ENCODE data around the gene KIF21A. TPM values are rescaled to one million over a fixed set of nuclear protein-coding genes. Genes with fewer than 3 reads are reported as not detected.
A peak's percentile ranks its signal among the peaks of the same experiment; 100 is the strongest.

KIF21A gene
- polyA plus RNA-seq, 1 of the 3 experiments (the other 2 are of a cell fraction), result 3.6 TPM

- Histone ChIP-seq H3K36me3 (replicated peaks in 1 of 2; ENCODE audit: control insufficient read depth in 1 of 2, insufficient read depth in 2 of 2, low read length in 1 of 2) (no peaks in the 10 kb centered on the region), H3K27me3 (ENCODE audit: insufficient read depth) (no peaks in the 10 kb centered on the region), H4K20me1 (ENCODE audit: insufficient read depth) (no peaks in the 10 kb centered on the region), H3K4me2 (no peak overlapping the region), H3K9ac (no peak overlapping the region), H2AFZ (ENCODE audit: low read depth) (no peak overlapping the region), H3K9me2 (no peaks in the 10 kb centered on the region), H3K27ac (ENCODE audit: low read depth in 2 of 2, low read length in 1 of 2) (peak overlapping the region in 1 of 2 experiments; percentile 96; a peak in 2 of 4 replicates), H3K9me3 (no peaks in the 10 kb centered on the region), H3K4me1 (ENCODE audit: control insufficient read depth in 1 of 2, insufficient read depth in 2 of 2, low read depth in 1 of 2, low read length in 1 of 2) (peaks cover 0 to 66% of the 10 kb centered on the region in 2 experiments; a peak in 2 of 4 replicates), H3F3A (replicated peaks; ENCODE audit: insufficient read depth) (no peaks in the 10 kb centered on the region), H3K79me2 (ENCODE audit: insufficient read depth) (no peaks in the 10 kb centered on the region), H3K4me3 (ENCODE audit: low read depth in 2 of 2, low read length in 1 of 2) (no peak overlapping the region)
- WGBS (ENCODE audit: low lambda C conversion rate), result 88% methylated on average over 1 of the region's 1 CpG
- DNase-seq, result no peak
- CTCF ChIA-PET, result interaction anchor here (1.1 to 1.8 kb wide), 5 partner anchors 8 to 74 kb away, joined by 4 to 6 read pairs (median 4); partner anchors contain the start of gene KIF21A
- POLR2A ChIA-PET, result no interaction called here
- TF ChIP-seq TAF1 (IDR thresholded peaks at IDR 0.05; ENCODE audit: borderline replicate concordance, low read depth, low read length), result no peak
- 0 out of 2 replicates have a peak, but pooled peaks have one; percentile 24 for TF ChIP-seq MXI1 (IDR thresholded peaks at IDR 0.05; ENCODE audit: low read depth, low read length)
- TF ChIP-seq POLR2AphosphoS5 (IDR thresholded peaks at IDR 0.05; ENCODE audit: low read depth, low read length), result no peak
These were observed 50.6 kb downstream of the KIF21A start for GRCh38 chr12:39392154-39392925.

- Histone ChIP-seq H3K27me3 (ENCODE audit: insufficient read depth) (no peaks in the 10 kb centered on the region), H3F3A (replicated peaks; ENCODE audit: insufficient read depth) (no peaks in the 10 kb centered on the region), H3K36me3 (replicated peaks in 1 of 2; ENCODE audit: control insufficient read depth in 1 of 2, insufficient read depth in 2 of 2, low read length in 1 of 2) (no peaks in the 10 kb centered on the region), H2AFZ (ENCODE audit: low read depth) (no peak overlapping the region), H3K27ac (ENCODE audit: low read depth in 2 of 2, low read length in 1 of 2) (peak overlapping the region in 1 of 2 experiments; percentile 99; a peak in 2 of 4 replicates), H4K20me1 (ENCODE audit: insufficient read depth) (no peaks in the 10 kb centered on the region), H3K9me2 (no peaks in the 10 kb centered on the region), H3K4me2 (no peak overlapping the region), H3K9me3 (no peaks in the 10 kb centered on the region), H3K4me1 (ENCODE audit: control insufficient read depth in 1 of 2, insufficient read depth in 2 of 2, low read depth in 1 of 2, low read length in 1 of 2) (peaks cover 0 to 56% of the 10 kb centered on the region in 2 experiments; a peak in 2 of 4 replicates), H3K4me3 (ENCODE audit: low read depth in 2 of 2, low read length in 1 of 2) (no peak overlapping the region), H3K9ac (no peak overlapping the region), H3K79me2 (ENCODE audit: insufficient read depth) (no peaks in the 10 kb centered on the region)
- ChIA-PET POLR2A (interaction anchor here (0.6 to 0.7 kb wide), 2 partner anchors 8 to 27 kb away, joined by 3 read pairs; no protein-coding TSS in a partner anchor), CTCF (interaction anchor here (0.6 to 1.8 kb wide), 4 partner anchors 52 to 160 kb away, joined by 3 to 4 read pairs (median 4); partner anchors contain the start of gene KIF21A)
- TF ChIP-seq RAD21 (IDR thresholded peaks at IDR 0.05; ENCODE audit: low read length) (no peak), SMC3 (IDR thresholded peaks at IDR 0.05; ENCODE audit: low read depth, low read length) (no peak), FOXM1 (IDR thresholded peaks at IDR 0.05; ENCODE audit: low read depth) (no peak), MXI1 (IDR thresholded peaks at IDR 0.05; ENCODE audit: low read depth, low read length) (no peak), YY1 (IDR thresholded peaks at IDR 0.05; ENCODE audit: low read depth) (no peak)
- DNase-seq, result no peak
These were observed 52.2 kb downstream of the KIF21A start for GRCh38 chr12:39390752-39391151.

- Histone ChIP-seq H3K4me1 (ENCODE audit: control insufficient read depth in 1 of 2, insufficient read depth in 2 of 2, low read depth in 1 of 2, low read length in 1 of 2) (peaks cover 0 to 53% of the 10 kb centered on the region in 2 experiments; a peak in 2 of 4 replicates), H4K20me1 (ENCODE audit: insufficient read depth) (no peaks in the 10 kb centered on the region), H3K79me2 (ENCODE audit: insufficient read depth) (no peaks in the 10 kb centered on the region; the same call in 1 of the 2 replicates), H3K27ac (ENCODE audit: low read depth in 2 of 2, low read length in 1 of 2) (peak overlapping the region; percentile 22 to 99; a peak in 3 of 4 replicates), H3K36me3 (replicated peaks in 1 of 2; ENCODE audit: control insufficient read depth in 1 of 2, insufficient read depth in 2 of 2, low read length in 1 of 2) (no peaks in the 10 kb centered on the region), H3K4me2 (no peak overlapping the region), H2AFZ (ENCODE audit: low read depth) (no peak overlapping the region), H3K27me3 (ENCODE audit: insufficient read depth) (no peaks in the 10 kb centered on the region), H3K9me2 (no peaks in the 10 kb centered on the region), H3K9me3 (no peaks in the 10 kb centered on the region), H3K9ac (no peak overlapping the region), H3F3A (replicated peaks; ENCODE audit: insufficient read depth) (no peaks in the 10 kb centered on the region), H3K4me3 (ENCODE audit: low read depth in 2 of 2, low read length in 1 of 2) (no peak overlapping the region)
- whole genome bisulfite sequencing (ENCODE audit: low lambda C conversion rate), result 78% methylated on average over 2 of the region's 2 CpGs
- peak; percentile 47 for DNase-seq
- ChIA-PET CTCF (interaction anchor here (0.7 to 1.1 kb wide), 2 partner anchors 53 to 295 kb away, joined by 3 to 6 read pairs; partner anchors contain the start of gene KIF21A), POLR2A (interaction anchor here (1.5 kb wide), 1 partner anchor 54 kb away, joined by 7 read pairs; the partner anchor contains the start of gene KIF21A)
- no peak for TF ChIP-seq PBX3 (IDR thresholded peaks at IDR 0.05)
- peak; percentile 87 for TF ChIP-seq FOXJ3 (CRISPR knock-in tag; IDR thresholded peaks at IDR 0.05)
- no peak for TF ChIP-seq ZBTB33 (IDR thresholded peaks at IDR 0.05; ENCODE audit: borderline replicate concordance, low read depth)
- 0 out of 2 replicates have a peak, but pooled peaks have one; percentile 13 for TF ChIP-seq POLR2AphosphoS5 (IDR thresholded peaks at IDR 0.05; ENCODE audit: low read depth, low read length)
- TF ChIP-seq TCF12 (IDR thresholded peaks at IDR 0.05), result peak; percentile 63
- peak; percentile 97 for TF ChIP-seq RCOR1 (IDR thresholded peaks at IDR 0.05; ENCODE audit: low read length)
- TF ChIP-seq RAD21 (IDR thresholded peaks at IDR 0.05; ENCODE audit: low read length), result peak; percentile 38; the same call in 1 of the 2 replicates
- no peak for TF ChIP-seq USF1 (IDR thresholded peaks at IDR 0.05; ENCODE audit: borderline replicate concordance, low read depth)
- TF ChIP-seq TEAD4 (IDR thresholded peaks at IDR 0.05; ENCODE audit: borderline replicate concordance, insufficient read depth), result peak; percentile 66; the same call in 1 of the 2 replicates
- TF ChIP-seq MXI1 (IDR thresholded peaks at IDR 0.05; ENCODE audit: low read depth, low read length), result peak; percentile 70; the same call in 1 of the 2 replicates
- TF ChIP-seq FOXM1 (IDR thresholded peaks at IDR 0.05; ENCODE audit: low read depth), result 0 out of 2 replicates have a peak, but pooled peaks have one; percentile 25
These were observed 53.3 kb downstream of the KIF21A start for GRCh38 chr12:39389399-39390150.

Measured in SK-N-SH (cell line).